ENCODE measurements around the gene COL26A1. TPM values are rescaled to one million over a fixed set of nuclear protein-coding genes. Genes with fewer than 3 reads are reported as not detected.

Gene COL26A1
- total RNA-seq, 1 experiment from 2014 or later, result 0.43 TPM

DNA sequence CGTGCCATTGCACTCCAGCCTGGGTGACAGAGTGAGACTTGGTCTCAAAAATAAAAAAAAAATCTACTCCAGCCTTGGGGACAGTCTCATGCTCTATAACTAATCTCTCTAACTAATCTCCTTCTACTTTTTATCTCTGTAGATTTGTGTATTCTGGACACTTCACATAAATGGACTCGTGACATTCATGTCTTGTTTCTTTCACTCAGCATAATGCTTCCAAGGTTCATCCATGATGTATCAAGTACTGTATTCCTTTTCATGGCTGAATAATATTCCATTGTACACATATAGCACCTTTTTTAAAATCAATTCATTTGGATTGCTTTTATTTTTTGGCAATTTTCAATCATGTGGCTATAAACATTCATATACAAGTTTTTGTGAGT is 9.8 kb upstream of the COL26A1 start:
- H3K9me3 ChIP-seq (ENCODE audit: low read depth, low read length, poor library complexity, severe bottlenecking), result no peaks in the 10 kb centered on the region
- ChIA-PET POLR2A (ENCODE audit: low non-redundant PET) (no interaction called here), CTCF (no interaction called here)
- TF ChIP-seq CTCF (conservative IDR thresholded peaks at IDR 0.05; ENCODE audit: low read depth, low read length) (no peak), EZH2 (IDR thresholded peaks at IDR 0.05; ENCODE audit: borderline replicate concordance, low read depth, low read length, poor library complexity, severe bottlenecking) (no peak)
- H3K36me3 ChIP-seq (ENCODE audit: insufficient read depth, low read length, poor library complexity, severe bottlenecking), result no peaks in the 10 kb centered on the region
- H3K27ac ChIP-seq (ENCODE audit: low read depth, low read length, poor library complexity, severe bottlenecking), result no peak overlapping the region
- no peak for DNase-seq (ENCODE audit: low spot score)
- no TSS peak for BruUV-seq (replicated peaks)
- H3K27me3 ChIP-seq (replicated peaks; ENCODE audit: insufficient read depth, low read depth, low read length, poor library complexity), result peaks cover 3% of the 10 kb centered on the region
- H3K4me1 ChIP-seq (ENCODE audit: insufficient read depth, low read length, poor library complexity, severe bottlenecking), result no peaks in the 10 kb centered on the region
- intact Hi-C loops (cut with micrococcal nuclease; ENCODE audit: unreplicated experiment), result no loop called here
- no peak overlapping the region for H3K4me3 ChIP-seq (ENCODE audit: low read depth, low read length, poor library complexity, severe bottlenecking)

DNA sequence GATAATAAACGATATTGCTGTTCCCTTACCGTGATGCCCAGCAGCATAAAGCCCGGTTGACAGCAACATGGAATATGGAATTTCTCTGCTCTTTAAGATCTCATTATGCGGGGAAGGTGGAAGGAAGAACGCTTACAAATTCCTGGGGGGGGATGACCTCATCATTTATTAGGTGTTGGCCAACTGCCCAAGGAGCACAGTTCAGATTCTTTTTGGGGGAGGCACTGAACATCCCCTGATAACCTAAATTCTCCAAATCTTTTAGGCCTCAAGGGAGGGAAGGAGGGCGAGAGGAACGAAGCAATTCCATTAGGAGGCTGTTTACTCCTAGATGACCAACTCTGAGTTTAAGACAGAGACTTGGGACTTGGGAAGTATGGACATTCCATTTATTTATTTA is 5.2 kb upstream of the COL26A1 start:
- Histone ChIP-seq H3K9me3 (ENCODE audit: low read depth, low read length, poor library complexity, severe bottlenecking) (no peaks in the 10 kb centered on the region), H3K27ac (ENCODE audit: low read depth, low read length, poor library complexity, severe bottlenecking) (no peak overlapping the region), H3K36me3 (ENCODE audit: insufficient read depth, low read length, poor library complexity, severe bottlenecking) (no peaks in the 10 kb centered on the region), H3K4me1 (ENCODE audit: insufficient read depth, low read length, poor library complexity, severe bottlenecking) (no peaks in the 10 kb centered on the region), H3K27me3 (replicated peaks; ENCODE audit: insufficient read depth, low read depth, low read length, poor library complexity) (peaks cover 11% of the 10 kb centered on the region), H3K4me3 (ENCODE audit: low read depth, low read length, poor library complexity, severe bottlenecking) (no peak overlapping the region)
- CTCF ChIA-PET, result no interaction called here
- intact Hi-C loops (cut with micrococcal nuclease; ENCODE audit: unreplicated experiment), result no loop called here
- BruUV-seq (replicated peaks), result no TSS peak
- POLR2A ChIA-PET (ENCODE audit: low non-redundant PET), result no interaction called here
- no peak for TF ChIP-seq CTCF (conservative IDR thresholded peaks at IDR 0.05; ENCODE audit: low read depth, low read length)
- no peak for TF ChIP-seq EZH2 (IDR thresholded peaks at IDR 0.05; ENCODE audit: borderline replicate concordance, low read depth, low read length, poor library complexity, severe bottlenecking)
- no peak for DNase-seq (ENCODE audit: low spot score)

DNA sequence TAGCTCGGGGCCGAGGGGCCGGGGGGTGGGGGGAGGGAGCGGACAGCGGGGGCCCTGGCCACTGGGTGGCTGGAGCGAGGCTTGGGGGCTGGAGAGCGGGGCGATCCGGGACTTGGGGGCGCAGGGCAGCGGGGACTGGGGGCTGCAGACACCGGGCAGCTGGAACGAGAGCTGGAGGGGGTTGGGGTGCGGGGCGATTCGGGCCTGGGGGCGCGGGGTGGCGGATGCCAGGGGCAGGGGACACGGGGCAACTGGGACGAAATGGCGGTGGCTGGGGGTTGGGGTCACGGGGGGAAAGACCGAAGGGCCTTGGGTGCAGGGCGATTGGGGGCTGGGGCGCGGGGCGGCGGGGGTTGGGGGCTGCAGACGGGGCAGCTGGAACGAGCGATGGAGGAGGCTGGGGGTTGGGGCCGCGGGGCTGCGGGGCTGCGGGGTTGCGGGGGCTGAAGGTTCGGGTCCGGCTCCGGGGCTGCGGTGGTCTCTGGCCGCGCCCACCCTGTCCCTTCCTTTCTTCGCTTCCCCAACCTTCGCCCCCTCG is 590 bp downstream of the COL26A1 start:
- BruUV-seq (replicated peaks), result no TSS peak
- CTCF ChIA-PET, result interaction anchor here (0.6 to 2.1 kb wide), 5 partner anchors 48 to 906 kb away, joined by 3 to 12 read pairs (median 9); no protein-coding TSS in a partner anchor
- peak overlapping the region; percentile 61 for H3K4me3 ChIP-seq (ENCODE audit: low read depth, low read length, poor library complexity, severe bottlenecking)

More for the DNA sequence above, 590 bp downstream of the COL26A1 start:
- Histone ChIP-seq H3K9me3 (ENCODE audit: low read depth, low read length, poor library complexity, severe bottlenecking) (no peaks in the 10 kb centered on the region), H3K4me1 (ENCODE audit: insufficient read depth, low read length, poor library complexity, severe bottlenecking) (no peaks in the 10 kb centered on the region), H3K27me3 (replicated peaks; ENCODE audit: insufficient read depth, low read depth, low read length, poor library complexity) (peaks cover 14% of the 10 kb centered on the region), H3K36me3 (ENCODE audit: insufficient read depth, low read length, poor library complexity, severe bottlenecking) (no peaks in the 10 kb centered on the region), H3K27ac (ENCODE audit: low read depth, low read length, poor library complexity, severe bottlenecking) (no peak overlapping the region)
- POLR2A ChIA-PET (ENCODE audit: low non-redundant PET), result interaction anchor here (0.5 kb wide), 1 partner anchor 23 kb away, joined by 3 read pairs; no protein-coding TSS in a partner anchor
- no peak for TF ChIP-seq CTCF (conservative IDR thresholded peaks at IDR 0.05; ENCODE audit: low read depth, low read length)
- TF ChIP-seq EZH2 (IDR thresholded peaks at IDR 0.05; ENCODE audit: borderline replicate concordance, low read depth, low read length, poor library complexity, severe bottlenecking), result no peak
- DNase-seq (ENCODE audit: low spot score), result no peak
- intact Hi-C loops (cut with micrococcal nuclease; ENCODE audit: unreplicated experiment), result no loop called here

All from A673 (cell line).